Stimulated activated CD4-positive, alpha-beta T cell treated with anti-CD3 and anti-CD28 coated beads, Interleukin-2, amount 100 ng/mL, for 48 hours (primary cell): Measurements from ENCODE around the gene ACAT2.
"Not testable (repeated sequence)": the region's sequence is repeated elsewhere in the genome, so short reads cannot be mapped to it uniquely, and the experiment has no call there.

ENCODE experiments used
- DNase-seq, 2 donors: peaks; one replicate each; pipeline ENCODE4 v3.0.0-alpha.2; 2020

The ACAT2 gene

DNA sequence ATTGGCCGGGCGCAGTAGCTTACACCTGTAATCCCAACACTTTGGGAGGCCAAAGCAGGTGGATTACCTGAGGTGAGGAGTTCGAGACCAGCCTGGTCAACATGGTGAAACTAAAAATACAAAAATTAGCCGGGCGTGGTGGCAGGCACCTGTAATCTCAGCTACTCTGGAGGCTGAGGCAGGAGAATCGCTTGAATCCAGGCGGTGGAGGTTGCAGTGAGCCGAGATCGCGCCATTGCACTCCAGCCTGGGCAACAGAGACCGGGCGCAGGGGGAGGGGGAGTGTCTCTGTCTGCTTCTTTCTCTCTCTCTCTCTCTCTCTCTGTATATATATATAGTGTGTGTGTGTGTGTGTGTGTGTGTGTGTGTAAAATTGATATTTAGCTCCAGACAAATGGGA, 29.3 kb upstream of the ACAT2 start:
- not testable (repeated sequence) for DNase-seq

DNA sequence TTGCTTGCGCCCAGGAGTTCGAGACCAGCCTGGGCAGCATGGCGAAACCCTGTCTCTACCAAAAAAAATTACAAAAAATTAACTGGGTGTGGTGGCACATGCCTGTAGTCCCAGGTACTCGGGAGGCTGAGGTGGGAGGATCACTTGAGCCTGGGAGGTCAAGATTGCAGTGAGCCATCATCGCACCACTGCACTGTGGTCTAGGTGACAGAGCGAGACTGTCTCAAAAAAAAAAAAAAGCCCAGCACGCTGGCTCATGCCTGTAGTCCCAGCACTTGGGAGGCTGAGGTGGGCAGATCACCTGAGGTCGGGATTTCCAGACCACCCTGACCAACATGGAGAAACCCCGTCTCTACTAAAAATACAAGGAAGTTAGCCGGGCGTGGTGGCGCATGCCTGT, 28.4 kb upstream of the ACAT2 start:
- not testable (repeated sequence) for DNase-seq

DNA sequence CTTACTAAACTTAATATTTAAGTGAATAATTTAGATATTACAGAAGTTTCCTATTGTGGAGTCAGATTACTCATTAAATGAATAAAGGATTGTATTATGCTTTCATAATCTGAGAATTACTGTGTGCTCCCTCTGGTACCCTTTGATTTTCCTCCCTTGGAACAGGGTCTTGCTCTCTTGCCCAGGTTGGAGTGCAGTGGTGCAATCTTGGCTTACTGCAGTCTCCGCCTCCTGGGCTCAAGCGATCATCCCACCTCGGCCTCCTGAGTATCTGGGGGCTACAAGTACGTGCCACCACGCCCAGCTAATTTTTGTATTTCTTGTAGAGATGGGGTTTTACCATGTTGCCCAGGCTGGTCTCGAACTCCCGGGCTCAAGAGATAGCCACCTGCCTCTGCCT, 24.9 kb upstream of the ACAT2 start:
- no peak for DNase-seq

DNA sequence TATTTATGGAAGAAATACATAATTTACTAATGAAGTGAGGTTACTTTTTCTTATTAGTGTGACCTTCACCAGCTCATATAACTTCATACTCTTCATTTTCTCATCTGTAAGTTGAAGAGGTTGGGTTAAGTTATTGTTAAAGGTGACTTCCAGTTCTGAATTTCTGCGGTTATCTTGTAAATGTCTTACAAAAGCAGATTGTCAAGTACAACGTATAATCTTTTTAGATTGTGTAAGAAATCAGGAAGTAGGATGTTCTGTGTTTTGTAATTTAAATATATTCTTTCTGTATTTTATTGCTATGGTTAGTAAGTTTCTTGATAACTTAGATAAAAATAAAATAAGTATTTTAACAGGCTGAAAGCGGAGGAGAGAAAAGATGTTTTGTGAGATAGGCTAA, 22.5 kb upstream of the ACAT2 start:
- DNase-seq = no peak

DNA sequence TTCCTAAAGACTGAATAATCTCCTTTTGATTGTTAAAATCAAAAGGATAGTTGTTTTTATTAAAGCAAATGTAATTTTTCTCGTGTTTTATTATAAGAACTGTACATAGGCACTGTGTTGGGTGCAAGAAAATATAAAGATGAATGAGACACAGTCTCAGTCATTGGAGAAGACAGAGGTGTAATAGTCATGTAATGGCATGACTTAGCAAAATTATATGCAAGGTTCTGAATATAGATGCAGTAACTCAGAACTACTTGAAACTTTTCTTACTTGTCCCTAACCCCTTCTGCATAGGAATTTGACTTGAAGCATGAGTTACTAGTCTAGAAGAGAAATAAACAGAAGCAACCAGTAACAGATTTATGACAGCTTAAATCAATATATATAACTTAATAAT, 19.7 kb upstream of the ACAT2 start:
- DNase-seq = no peak

DNA sequence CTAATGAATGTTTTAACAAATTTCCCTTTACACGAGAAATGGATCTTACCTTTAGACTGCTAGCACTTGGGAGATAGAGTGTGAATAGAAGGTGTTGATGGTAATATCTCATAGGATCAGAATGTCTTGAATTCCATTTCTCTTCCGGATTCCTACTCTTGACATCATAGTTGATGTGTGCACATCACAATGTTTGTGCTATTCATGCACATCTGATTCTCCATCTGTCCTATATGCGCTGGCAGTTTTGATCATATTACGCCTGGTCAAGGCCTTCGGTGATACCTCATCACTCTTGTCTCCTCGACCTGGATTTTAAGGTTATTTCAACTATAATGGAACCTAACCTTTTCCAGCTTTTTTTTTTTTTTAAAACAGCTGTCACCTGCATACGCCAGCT, 16.8 kb upstream of the ACAT2 start:
- DNase-seq = no peak

DNA sequence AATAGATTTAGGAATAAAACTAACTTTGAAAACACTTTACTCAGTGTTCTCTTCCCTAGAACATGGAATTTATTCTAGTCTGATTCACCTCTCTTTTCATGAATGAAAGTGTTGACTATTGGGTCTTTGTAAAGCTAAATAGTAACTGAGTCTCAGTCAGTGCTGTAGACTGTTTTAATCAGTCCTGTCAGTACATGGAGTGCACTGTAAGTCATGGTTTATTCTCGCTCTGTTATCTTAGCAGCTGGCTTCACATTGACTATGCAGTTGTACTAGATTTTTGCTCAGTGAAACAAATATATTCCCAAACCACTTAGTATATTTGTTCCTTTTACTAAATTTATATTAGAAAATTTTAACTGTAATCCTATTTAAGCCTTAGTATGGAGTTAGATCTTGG, 15.1 kb upstream of the ACAT2 start:
- no peak for DNase-seq

DNA sequence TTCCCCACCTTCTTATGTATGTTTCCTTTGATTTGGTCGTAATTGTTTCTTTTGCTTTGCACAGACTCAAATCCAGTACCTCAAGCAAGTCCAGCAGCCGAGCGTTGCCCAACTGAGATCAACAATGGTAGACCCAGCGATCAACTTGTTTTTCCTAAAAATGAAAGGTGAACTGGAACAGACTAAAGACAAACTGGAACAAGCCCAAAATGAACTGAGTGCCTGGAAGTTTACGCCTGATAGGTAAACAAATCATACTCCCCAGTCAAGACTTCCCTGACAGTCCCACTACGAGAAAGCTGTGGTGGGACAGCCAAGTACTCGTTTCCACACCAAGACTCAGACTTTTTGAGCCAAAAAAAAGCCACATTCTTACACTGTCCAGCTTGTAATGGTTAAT, 13.7 kb upstream of the ACAT2 start:
- not testable (repeated sequence) for DNase-seq

DNA sequence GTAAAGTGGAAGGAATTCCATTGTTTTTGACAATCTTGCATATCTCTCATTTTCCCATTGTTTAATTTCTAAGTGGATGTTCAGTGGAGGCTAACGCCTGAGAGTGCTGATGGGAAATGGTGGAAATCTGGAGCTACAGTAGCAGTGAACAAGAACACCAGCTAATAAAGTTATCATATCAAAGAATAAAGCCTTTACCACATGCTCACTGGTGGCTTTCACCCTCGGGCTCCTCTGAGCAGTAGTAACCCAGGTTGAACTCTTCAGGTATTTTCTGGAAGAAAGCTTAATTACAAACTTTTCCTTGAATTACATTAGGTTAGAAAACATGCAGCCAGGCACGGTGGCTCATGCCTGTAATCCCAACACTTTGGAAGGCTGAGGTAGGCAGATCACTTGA, 10.4 kb upstream of the ACAT2 start:
- DNase-seq = no peak

DNA sequence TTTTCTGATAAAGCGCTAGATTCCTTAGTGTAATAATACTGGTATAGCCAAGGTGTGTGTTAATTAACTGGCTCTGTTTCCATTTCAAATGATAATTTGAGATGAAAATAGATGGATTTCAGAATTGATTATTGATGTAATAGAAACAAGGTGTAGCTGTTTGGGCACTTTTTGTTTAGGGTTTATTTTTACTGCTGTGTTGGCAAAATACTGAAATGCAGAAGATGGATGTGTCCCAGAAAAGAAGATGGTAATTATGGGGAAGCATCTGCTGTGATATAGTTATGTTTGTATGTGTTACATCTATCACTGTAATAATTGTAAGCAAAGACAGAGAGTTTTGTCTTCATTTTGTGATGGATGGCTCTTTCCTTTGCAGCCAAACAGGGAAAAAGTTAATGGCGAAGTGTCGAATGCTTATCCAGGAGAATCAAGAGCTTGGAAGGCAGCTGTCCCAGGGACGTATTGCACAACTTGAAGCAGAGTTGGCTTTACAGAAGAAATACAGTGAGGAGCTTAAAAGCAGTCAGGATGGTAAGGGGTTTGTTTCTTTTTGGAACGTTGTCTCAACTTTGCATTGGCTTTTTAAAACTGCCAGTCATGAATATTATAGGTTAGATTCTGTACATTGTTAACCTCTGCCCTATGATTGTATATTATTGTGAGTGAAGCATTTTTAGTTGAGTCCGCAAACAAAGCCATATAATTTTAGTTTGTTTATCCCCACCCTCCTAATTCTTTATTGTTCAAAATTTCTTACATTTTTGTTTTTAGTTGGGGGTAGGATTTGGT, 8.6 kb upstream of the ACAT2 start:
- no peak for DNase-seq

DNA sequence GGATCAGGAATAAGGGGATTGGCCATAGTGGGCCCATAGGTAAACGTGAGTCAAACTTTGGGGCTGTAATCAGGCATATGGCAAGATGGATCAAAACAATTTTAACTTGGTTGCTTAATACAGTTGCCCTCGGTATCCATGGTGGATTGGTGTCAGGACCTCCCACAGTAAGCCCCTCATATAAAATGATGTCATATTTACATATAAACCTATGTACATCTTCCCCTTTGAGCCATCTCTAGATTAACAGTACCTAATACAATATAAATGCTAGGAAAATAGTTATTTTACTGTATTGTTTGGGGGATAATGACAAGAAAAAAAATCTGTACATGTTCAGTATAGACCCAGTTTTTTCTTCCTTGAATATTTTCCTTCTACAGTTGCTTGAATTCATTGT, 7.4 kb upstream of the ACAT2 start:
- DNase-seq = no peak

DNA sequence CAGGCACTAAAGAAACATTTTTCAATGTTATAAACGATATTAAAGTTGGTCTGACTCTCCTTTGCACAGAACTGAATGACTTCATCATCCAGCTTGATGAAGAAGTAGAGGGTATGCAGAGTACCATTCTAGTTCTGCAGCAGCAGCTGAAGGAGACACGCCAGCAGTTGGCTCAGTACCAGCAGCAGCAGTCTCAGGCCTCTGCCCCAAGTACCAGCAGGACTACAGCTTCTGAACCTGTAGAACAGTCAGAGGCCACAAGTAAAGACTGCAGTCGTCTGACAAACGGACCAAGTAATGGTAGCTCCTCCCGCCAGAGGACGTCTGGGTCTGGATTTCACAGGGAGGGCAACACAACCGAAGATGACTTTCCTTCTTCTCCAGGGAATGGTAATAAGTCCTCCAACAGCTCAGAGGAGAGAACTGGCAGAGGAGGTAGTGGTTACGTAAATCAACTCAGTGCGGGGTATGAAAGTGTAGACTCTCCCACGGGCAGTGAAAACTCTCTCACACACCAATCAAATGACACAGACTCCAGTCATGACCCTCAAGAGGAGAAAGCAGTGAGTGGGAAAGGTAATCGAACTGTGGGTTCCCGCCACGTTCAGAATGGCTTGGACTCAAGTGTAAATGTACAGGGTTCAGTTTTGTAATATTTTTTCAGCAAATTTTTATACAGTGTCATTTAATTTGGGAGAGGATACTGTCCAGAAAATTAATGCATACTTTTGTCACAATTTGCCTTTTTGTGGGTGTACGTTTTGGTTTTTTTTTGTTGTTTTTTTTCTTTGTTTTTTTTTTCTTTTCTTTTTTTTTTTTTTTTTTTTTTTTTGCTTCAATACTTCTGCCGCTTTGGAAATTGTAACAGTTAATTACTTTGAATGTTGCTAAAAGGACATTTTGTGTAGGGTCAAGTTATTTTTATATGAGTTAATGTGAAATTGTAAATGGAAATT, 6.6 kb upstream of the ACAT2 start:
- no peak for DNase-seq

DNA sequence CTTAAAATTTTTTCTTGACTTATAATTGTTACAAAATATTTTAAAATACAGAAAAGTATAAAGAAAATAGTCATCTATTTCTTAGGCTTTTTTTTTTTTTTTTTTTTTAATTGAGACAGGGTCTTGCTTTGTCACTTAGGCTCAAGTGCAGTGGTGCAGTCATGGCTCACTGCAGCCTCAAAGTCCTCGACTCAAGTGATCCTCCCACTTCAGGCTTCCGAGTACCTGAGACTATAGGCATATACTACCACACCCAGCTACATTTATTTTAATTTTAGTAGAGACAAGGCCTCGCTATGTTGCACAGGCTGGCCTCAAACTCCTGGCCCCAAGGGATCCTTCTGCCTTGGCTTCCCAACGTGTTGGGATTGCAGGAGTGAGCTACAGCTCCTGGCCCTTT, 5.3 kb upstream of the ACAT2 start:
- DNase-seq = no peak

DNA sequence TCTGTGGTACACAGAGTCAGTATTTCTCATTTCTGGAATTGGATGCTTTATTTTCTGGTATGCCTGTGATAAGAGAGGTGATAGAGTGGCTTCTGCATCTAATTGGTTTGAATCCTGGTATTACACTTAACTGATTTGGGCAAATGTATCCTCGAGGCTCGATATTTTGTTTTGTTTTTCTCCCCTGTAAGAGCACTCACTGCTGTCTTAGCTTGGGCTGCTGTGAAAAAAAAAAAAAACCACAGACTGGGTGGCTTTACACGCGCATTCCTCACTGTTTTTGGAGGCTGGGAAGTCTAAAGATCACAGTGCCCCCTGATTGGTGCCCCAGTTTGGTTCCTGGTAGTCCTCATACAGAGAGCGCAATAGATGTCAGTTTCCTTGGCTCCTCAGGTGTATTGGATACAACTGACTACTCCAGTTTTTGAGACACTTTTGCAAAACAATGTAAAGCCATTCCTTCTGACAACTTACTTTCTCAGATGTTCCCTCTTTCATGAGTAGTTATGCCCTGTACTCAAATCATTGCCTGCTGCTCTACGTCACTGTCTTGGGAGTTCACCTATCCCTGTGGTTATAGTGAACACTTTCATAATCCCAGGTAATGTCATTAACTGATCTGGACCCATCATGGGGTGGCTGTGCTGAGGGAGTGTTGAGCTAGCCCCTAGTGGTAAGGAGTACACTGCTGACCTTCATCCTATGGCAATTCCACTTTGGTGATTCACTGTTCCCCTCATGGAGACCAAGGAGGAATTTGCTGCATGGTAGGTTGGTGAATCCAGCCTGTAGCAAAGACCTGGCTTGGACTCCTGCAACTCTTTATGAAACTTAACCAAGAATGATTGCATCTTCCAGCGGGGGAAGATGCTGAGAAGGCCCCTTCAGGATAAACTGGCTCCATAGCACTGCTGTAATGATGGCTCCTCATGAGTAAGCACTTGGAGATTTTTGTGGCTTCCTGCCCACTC, 3.5 kb upstream of the ACAT2 start:
- no peak for DNase-seq

DNA sequence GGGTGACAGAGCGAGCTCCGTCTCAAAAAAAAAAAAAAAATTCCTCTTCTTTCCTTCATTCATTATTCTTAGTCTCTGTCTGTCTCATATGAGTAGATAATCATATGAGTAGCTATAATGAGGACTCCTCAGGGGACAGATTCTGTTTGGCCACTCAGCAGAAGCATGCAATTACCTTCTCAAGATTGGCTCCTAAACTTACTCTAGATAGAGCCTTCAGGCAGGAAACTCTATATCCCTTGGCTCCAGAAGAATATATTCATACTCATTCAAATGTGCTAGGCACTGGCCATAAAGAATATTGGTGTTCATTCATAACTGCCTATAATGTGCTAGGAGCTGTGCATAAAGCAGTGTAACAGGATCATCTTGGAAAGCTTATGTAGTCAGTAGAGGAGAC, 2.2 kb upstream of the ACAT2 start:
- no peak for DNase-seq

DNA sequence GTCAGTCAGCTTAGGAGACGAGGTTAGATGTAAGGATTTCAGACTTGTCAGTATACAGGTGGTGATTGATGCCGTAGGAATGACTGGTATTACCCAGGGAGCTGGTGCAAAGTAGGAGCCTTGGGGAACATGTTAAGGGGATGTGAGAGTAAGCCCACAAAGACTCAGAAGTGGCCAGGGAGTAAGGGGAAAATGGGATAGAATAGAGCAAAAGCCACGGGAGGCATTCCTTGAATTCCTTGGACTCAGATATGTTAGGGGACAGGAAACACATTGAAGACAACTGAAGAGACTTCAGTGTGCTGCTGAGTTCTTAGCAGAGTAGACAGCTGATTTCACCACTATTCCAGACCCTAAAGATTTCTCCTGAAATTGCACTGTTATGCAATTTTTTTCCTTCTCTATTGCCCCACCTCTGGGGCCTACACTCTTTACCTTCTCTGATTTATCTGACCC, 1.2 kb upstream of the ACAT2 start:
- no peak for DNase-seq

DNA sequence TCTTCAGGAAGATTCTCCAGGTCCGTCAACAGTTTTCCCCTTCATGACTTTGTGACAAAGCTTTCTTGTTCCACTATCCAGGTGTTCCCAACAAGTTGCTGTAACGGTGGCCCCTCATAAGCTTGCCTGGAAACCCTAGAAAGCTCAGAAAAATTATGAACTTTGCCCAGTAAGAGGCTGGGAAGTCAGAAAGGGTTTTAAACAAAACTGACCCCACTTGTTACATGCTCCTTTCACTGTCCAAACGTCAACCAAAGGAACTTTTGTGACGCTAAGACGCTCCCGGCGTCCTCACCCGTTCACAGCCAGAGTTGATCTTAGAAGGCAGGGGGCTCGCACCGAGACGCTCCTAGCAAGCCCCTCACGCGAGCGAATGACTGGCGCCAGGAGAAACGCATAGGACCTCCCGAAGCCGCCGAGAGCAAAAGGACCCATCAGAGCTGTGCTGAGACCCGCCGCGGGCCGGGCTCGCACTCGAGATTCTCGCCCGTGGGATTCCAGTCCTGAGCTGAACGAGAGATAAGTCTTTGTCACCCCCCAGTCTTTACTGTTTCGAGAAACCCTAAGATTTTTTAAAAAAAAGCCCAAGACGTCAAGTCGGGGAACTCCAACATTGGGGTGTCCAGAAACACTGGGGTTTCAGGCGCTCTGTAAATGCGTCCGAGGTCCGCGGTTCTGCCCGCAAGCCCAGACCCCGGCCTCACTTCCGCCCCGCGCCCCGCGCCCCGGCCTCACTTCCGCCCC, 544 bp upstream of the ACAT2 start:
- DNase-seq = peak; percentile 16 to 22

DNA sequence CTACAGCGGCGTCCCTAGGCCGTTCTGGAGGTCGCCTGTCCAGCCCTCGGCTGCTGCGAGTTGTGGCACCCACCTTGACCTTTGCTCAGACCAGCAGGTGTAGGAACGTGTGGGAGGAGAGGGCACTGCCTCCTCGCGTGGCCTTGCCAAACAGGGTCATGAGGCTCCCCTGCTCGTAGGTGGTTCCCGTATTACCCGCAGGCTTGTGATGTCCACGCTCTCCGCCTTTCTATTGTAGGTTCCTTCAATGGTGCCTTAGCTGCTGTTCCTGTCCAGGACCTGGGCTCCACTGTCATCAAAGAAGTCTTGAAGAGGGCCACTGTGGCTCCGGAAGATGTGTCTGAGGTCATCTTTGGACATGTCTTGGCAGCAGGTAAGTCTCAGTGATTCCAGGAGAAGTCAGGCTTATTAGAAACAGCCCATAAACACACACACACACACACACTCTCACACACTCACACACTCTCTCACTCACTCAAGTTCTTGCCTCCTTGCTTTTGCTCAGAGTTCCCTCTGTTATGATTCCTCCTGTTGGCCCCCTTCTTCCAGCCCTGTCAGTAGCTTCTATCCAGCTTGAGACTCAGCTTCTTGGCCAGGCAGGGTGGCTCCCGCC, 942 bp downstream of the ACAT2 start:
- peak in 1 of 2 donors; percentile 5 for DNase-seq

DNA sequence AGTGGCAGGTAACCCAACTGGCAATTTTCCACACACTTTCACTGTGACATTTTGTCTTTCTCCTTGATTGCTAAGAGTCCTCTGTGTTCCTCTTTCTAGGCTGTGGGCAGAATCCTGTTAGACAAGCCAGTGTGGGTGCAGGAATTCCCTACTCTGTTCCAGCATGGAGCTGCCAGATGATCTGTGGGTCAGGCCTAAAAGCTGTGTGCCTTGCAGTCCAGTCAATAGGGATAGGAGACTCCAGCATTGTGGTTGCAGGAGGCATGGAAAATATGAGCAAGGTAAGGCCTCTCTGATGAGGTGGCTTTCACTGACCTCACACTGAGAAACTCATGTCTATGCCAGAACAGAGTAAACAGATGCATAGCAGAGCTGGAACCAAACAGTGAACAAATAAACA, 5.1 kb downstream of the ACAT2 start:
- DNase-seq = no peak

DNA sequence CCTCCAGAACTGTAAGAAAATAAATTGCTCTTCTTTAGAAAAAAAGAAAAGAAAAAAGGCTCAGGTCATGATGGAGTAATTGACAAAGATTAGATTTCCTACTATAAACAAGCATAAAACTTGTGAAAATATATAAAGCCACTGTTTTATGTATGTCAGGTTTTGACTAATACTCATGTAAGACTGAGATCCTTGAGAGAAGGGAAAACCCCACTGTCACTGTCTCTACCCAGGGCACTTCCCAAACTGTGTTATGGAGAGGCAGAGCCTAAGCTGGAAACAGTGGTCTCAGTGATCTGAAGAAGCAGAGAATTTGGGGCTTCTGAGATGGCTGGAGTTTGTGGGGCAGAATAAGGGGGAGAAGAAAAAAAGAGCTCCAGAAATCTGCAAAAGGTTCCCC, 7.6 kb downstream of the ACAT2 start:
- DNase-seq = no peak

DNA sequence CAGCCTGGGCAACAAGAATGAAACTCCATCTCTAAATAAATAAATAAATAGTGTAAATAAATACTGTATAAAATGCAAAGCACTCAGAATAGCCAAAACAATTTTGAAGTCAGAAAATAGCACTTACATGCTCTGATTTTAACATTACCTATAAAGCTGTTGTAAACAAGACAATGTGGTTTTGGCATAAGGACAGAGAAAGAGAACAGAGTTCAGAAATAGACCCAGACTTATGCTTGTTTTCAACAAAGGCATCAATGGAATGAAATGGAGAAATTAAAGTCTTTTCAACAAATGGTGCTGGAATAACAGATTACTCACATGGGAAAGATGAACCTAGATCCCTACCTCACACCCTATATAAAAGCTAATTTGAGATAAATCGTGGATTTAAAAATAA, 10.4 kb downstream of the ACAT2 start:
- no peak for DNase-seq
